CD8-positive, alpha-beta memory T cell (primary cell): ENCODE measurements around the gene GHRL. TPM values are rescaled to one million over a fixed set of nuclear protein-coding genes. Genes with fewer than 3 reads are reported as not detected.

Source experiments
- CTCF ChIA-PET: fragments of 350-600 bp; sonication (Branson Sonifier 250); formaldehyde crosslinking; loops from one replicate; lab custom pipeline; 2021; ENCODE audit warnings: antibody characterized with exemption; lab: Charles Lee
- POLR2A ChIA-PET: fragments of 350-600 bp; sonication (Branson Sonifier 250); formaldehyde crosslinking; loops from one replicate; lab custom pipeline; 2021; ENCODE audit warnings: antibody characterized with exemption; lab: Charles Lee
- DNase-seq, 5 donors: peaks; one replicate each; pipeline versions ENCODE4 v3.0.0 to v3.0.0-alpha.2; 2020 to 2022; ENCODE audit warnings: mixed read lengths in 1 of 5
- H3K27ac ChIP-seq: one replicate; pipeline ENCODE4 v1.7.0; 2013; ENCODE audit warnings: low read depth, mild to moderate bottlenecking, low read length, moderate library complexity
- H3K27me3 ChIP-seq: 2 replicates; pipeline ENCODE4 v1.7.0; 2013; ENCODE audit warnings: low read length, mild to moderate bottlenecking; ENCODE audit not compliant: insufficient read depth, poor library complexity, severe bottlenecking
- H3K36me3 ChIP-seq: 2 replicates; pipeline ENCODE4 v1.7.0; 2013; ENCODE audit warnings: mild to moderate bottlenecking, low read length, moderate library complexity; ENCODE audit not compliant: insufficient read depth
- H3K4me1 ChIP-seq: 2 replicates; pipeline ENCODE4 v1.7.0; 2013; ENCODE audit warnings: mild to moderate bottlenecking, low read length, moderate library complexity; ENCODE audit not compliant: insufficient read depth
- H3K4me3 ChIP-seq: 2 replicates; pipeline ENCODE4 v1.7.0; 2013; ENCODE audit warnings: mild to moderate bottlenecking, low read length
- H3K9me3 ChIP-seq: 2 replicates; pipeline ENCODE4 v1.7.0; 2013; ENCODE audit warnings: mild to moderate bottlenecking, low read length
- H3K27ac Mint-ChIP-seq, 8 donors: one replicate each; pipeline ENCODE4 v1.8.0; 2020 to 2021; ENCODE audit warnings: mixed read lengths in 8 of 8, mild to moderate bottlenecking in 6 of 8, inconsistent platforms in 3 of 8, moderate library complexity in 3 of 8
- H3K27me3 Mint-ChIP-seq, 2 donors: one replicate each; pipeline ENCODE4 v1.8.0; 2020 to 2021; ENCODE audit warnings: mixed read lengths in 2 of 2, mild to moderate bottlenecking in 1 of 2, moderate library complexity in 1 of 2
- H3K36me3 Mint-ChIP-seq, 3 donors: one replicate each; pipeline ENCODE4 v1.8.0; 2020 to 2021; ENCODE audit warnings: mixed read lengths in 3 of 3, inconsistent platforms in 1 of 3, mild to moderate bottlenecking in 1 of 3
- H3K4me1 Mint-ChIP-seq, 3 donors: one replicate each; pipeline ENCODE4 v1.8.0; 2020 to 2021; ENCODE audit warnings: mixed read lengths in 3 of 3, inconsistent platforms in 1 of 3, mild to moderate bottlenecking in 1 of 3
- H3K4me3 Mint-ChIP-seq, 7 donors: one replicate each; pipeline ENCODE4 v1.8.0; 2020 to 2021; ENCODE audit warnings: mixed read lengths in 7 of 7, mild to moderate bottlenecking in 6 of 7, moderate library complexity in 4 of 7, inconsistent platforms in 2 of 7
- H3K9me3 Mint-ChIP-seq, 5 donors: one replicate each; pipeline ENCODE4 v1.8.0; 2020 to 2022; ENCODE audit warnings: mixed read lengths in 5 of 5, mild to moderate bottlenecking in 3 of 5, moderate library complexity in 2 of 5, inconsistent platforms in 1 of 5
- polyA plus RNA-seq: library from polyadenylated mRNA; unstranded; fragments of 300-500 nt; fragmentation: Illumina TruSeq; gene quantifications from one replicate; pipeline ENCODE4 v1.2.3, GENCODE V29; 2021
- total RNA-seq, 2 experiments: library from RNA; stranded (reverse); gene quantifications; one replicate each; pipeline ENCODE4 v1.2.3, GENCODE V29; 2021

GHRL gene
- total and polyA plus RNA-seq, 3 experiments from 2014 or later = 0.16 to 0.69 TPM; not detected in 1

DNA sequence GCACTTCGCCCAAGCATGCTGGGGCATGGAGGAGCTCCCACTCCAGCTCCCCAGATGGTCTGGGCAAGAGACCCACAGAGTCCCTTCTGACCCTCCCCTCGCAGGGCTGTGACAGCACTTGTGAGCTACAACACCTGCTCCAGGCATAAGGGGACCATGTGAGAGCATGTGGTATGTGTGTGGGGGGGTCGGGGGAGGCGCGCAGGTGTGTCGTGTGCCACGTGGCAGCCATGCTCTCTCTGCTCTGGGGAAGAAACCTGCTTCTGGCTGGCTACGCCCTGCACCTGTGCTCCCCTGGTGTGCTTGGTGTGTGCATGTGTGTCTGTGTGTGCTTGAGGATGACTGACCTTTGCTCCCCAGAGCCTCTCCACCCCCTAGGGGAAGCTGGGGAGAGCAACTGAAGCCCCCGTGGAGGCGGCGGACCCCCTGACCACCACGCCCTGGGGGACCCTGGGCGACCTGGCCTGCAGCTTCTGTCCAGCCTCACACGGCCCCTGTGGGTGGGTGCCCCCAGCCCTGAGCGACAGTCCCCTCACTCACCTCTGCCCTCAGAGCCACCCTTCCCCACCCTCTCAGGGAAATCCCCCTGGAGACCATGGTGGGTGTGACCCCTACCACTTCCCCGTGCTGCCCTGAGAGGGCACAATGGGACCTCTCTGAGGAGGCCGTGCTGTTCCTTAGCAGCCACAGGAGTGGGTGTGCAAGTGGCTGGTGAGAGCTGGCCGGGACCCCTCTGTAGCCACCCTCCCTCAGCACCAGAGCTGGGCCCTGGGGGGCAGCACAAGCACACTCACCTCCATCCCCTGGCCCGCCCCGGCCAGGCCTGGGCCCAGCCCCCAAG is 44.8 kb upstream of the GHRL start:
- no peak for DNase-seq
- no peaks in the 10 kb centered on the region for H3K36me3 ChIP-seq
- ChIA-PET POLR2A (no interaction called here), CTCF (interaction anchor here (0.6 to 1.0 kb wide), 2 partner anchors 10 to 403 kb away, joined by 3 read pairs; no protein-coding TSS in a partner anchor)
- H3K27ac ChIP-seq = no peak overlapping the region
- Mint-ChIP-seq H3K4me3 (no peak overlapping the region), H3K27ac (no peak overlapping the region), H3K4me1 (peaks cover 0 to 5% (median 4%) of the 10 kb centered on the region in 3 donors), H3K36me3 (no peaks in the 10 kb centered on the region), H3K27me3 (peaks cover 0 to 10% of the 10 kb centered on the region in 2 donors), H3K9me3 (no peaks in the 10 kb centered on the region)
- H3K4me1 ChIP-seq = no peaks in the 10 kb centered on the region
- H3K27me3 ChIP-seq = no peaks in the 10 kb centered on the region
- H3K9me3 ChIP-seq = no peaks in the 10 kb centered on the region
- no peak overlapping the region for H3K4me3 ChIP-seq

DNA sequence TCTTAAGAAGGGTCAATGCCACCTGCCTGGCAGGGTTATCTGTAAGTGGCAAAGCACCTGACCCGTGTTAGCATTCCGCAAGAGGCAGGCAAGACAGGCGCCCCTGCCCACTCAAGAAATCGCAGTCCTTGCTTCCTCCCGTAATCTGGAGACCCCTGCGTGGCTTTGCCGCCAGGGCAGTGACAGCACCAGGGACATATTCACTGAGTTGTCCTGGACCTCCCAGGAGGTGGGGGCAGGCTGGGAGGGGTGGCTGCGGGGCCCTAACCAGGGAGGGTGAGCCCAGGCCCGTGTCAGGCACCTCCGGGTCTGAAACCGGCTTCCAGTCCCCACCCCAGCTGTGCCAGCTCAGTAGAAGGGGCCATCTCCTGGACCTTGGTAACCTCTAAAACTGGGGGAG is 44.0 kb upstream of the GHRL start:
- no peaks in the 10 kb centered on the region for H3K9me3 Mint-ChIP-seq
- DNase-seq = no peak
- H3K4me3 Mint-ChIP-seq = no peak overlapping the region
- no peaks in the 10 kb centered on the region for H3K4me1 ChIP-seq
- no peaks in the 10 kb centered on the region for H3K27me3 ChIP-seq
- no peaks in the 10 kb centered on the region for H3K9me3 ChIP-seq
- no peaks in the 10 kb centered on the region for H3K36me3 Mint-ChIP-seq
- ChIA-PET CTCF (no interaction called here), POLR2A (no interaction called here)
- no peak overlapping the region for H3K27ac ChIP-seq
- H3K4me1 Mint-ChIP-seq = peaks cover 0 to 5% (median 4%) of the 10 kb centered on the region in 3 donors
- no peak overlapping the region for H3K4me3 ChIP-seq
- H3K27ac Mint-ChIP-seq = no peak overlapping the region
- peaks cover 0 to 10% of the 10 kb centered on the region in 2 donors for H3K27me3 Mint-ChIP-seq
- H3K36me3 ChIP-seq = no peaks in the 10 kb centered on the region

DNA sequence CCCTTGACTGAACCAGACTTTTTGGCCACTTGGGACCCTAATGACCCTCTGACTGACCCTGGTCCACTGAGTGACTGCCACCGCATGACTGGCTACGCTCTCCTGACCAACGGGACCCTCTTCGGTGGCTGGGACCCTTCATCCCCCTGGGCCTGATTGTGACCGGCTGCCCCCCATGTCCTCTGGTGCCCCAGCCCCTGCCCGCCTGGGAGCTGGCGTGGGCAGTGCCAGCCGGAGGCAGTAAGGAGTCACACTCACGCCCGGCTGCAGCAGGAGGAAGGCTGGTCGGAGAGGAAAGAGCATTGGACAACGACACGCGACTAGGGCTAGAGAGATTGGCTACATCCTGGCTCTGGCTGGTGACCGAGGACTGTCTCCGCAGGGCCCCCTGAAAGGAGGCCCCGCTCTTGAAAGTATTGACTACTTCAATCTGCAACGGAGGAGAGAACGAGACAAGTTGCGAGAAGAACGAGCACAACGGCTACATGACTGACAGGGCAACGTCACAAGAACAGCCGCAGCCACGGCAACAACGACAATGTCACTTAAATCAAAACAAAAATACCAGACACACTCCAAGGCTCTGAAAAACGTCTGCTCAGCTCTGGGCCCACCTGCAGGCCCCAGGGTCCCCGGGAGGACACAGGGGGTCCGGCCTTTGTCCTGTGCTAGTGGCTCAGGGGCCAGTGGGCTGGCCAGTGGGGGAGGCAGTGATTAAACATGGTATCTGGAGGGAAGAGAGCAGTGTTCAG is 43.3 kb upstream of the GHRL start:
- Mint-ChIP-seq H3K36me3 (no peaks in the 10 kb centered on the region), H3K4me1 (peaks cover 0 to 5% (median 4%) of the 10 kb centered on the region in 3 donors), H3K27ac (no peak overlapping the region), H3K27me3 (peaks cover 3 to 10% of the 10 kb centered on the region in 2 donors), H3K9me3 (no peaks in the 10 kb centered on the region), H3K4me3 (no peak overlapping the region)
- H3K4me3 ChIP-seq = no peak overlapping the region
- H3K4me1 ChIP-seq = no peaks in the 10 kb centered on the region
- H3K27ac ChIP-seq = no peak overlapping the region
- no peaks in the 10 kb centered on the region for H3K36me3 ChIP-seq
- POLR2A ChIA-PET = no interaction called here
- no peaks in the 10 kb centered on the region for H3K27me3 ChIP-seq
- CTCF ChIA-PET = interaction anchor here (0.8 kb wide), 1 partner anchor 65 kb away, joined by 3 read pairs; no protein-coding TSS in a partner anchor
- H3K9me3 ChIP-seq = no peaks in the 10 kb centered on the region
- no peak for DNase-seq

DNA sequence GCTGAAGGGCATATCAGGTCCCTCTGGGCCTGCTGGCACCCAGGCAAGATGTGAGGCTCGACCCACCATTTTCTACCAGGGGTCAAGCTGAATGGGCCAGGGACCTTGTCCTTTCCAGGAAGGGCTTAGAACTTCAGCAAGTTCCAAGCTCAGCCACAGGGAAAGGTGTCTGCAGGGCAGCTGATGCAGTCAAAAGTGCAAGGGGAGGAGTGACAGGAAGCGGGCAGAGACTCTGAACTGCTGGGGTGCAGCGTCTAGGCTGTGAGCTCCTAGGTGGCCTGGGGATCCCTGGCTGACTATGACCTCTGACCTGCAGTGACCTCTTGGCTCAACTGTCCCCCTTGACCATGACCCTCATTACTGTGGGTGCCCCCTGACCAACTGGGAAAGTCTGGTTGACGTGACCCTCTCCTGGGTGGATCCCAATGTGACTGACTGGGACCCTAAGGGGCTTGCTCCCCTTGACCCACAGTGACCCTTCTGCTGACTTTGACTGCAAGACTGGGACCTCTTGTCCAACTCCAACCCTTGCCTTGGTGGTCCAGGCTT is 42.5 kb upstream of the GHRL start:
- no peaks in the 10 kb centered on the region for H3K36me3 ChIP-seq
- no peak overlapping the region for H3K27ac ChIP-seq
- DNase-seq = no peak
- H3K4me1 ChIP-seq = no peaks in the 10 kb centered on the region
- H3K9me3 ChIP-seq = no peaks in the 10 kb centered on the region
- no peak overlapping the region for H3K27ac Mint-ChIP-seq
- H3K27me3 Mint-ChIP-seq = peaks cover 3 to 10% of the 10 kb centered on the region in 2 donors
- no peak overlapping the region for H3K4me3 ChIP-seq
- POLR2A ChIA-PET = no interaction called here
- CTCF ChIA-PET = interaction anchor here (1.3 kb wide), 1 partner anchor 14 kb away, joined by 3 read pairs; the partner anchor contains the start of gene SEC13
- no peaks in the 10 kb centered on the region for H3K27me3 ChIP-seq
- H3K9me3 Mint-ChIP-seq = no peaks in the 10 kb centered on the region
- no peaks in the 10 kb centered on the region for H3K36me3 Mint-ChIP-seq
- H3K4me3 Mint-ChIP-seq = no peak overlapping the region
- peaks cover 0 to 5% (median 4%) of the 10 kb centered on the region in 3 donors for H3K4me1 Mint-ChIP-seq

DNA sequence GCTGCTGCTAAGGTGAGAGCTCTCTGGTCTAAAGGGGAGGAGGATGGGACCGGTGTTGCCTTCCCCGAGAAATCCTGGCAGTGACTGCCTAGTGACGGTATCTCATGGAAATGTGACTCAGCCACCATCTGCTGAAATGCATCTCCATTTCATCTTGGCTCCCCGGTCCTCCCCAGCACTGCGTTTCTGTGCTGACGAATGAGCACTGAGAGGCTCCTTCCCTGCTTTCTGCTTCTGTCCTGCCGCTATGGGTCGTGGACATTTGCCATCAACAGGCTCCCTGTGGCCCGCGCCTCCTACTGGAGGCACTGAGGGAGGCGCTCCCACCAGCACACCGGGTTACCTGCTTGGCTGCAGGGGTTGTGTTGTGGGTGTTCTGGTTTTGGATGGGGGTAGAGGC is 41.7 kb upstream of the GHRL start:
- Histone ChIP-seq H3K9me3 (no peaks in the 10 kb centered on the region), H3K4me1 (no peaks in the 10 kb centered on the region), H3K27ac (no peak overlapping the region), H3K36me3 (no peaks in the 10 kb centered on the region), H3K27me3 (no peaks in the 10 kb centered on the region), H3K4me3 (no peak overlapping the region)
- POLR2A ChIA-PET = no interaction called here
- peaks cover 0 to under 1% (median 0%) of the 10 kb centered on the region in 3 donors for H3K36me3 Mint-ChIP-seq
- H3K4me1 Mint-ChIP-seq = peaks cover 0 to 5% (median 4%) of the 10 kb centered on the region in 3 donors
- no peak overlapping the region for H3K27ac Mint-ChIP-seq
- no peaks in the 10 kb centered on the region for H3K9me3 Mint-ChIP-seq
- CTCF ChIA-PET = interaction anchor here (1.0 to 1.3 kb wide), 2 partner anchors 13 to 406 kb away, joined by 3 read pairs; partner anchors contain the start of gene SEC13
- peaks cover 9 to 15% of the 10 kb centered on the region in 2 donors for H3K27me3 Mint-ChIP-seq
- DNase-seq = no peak
- no peak overlapping the region for H3K4me3 Mint-ChIP-seq

DNA sequence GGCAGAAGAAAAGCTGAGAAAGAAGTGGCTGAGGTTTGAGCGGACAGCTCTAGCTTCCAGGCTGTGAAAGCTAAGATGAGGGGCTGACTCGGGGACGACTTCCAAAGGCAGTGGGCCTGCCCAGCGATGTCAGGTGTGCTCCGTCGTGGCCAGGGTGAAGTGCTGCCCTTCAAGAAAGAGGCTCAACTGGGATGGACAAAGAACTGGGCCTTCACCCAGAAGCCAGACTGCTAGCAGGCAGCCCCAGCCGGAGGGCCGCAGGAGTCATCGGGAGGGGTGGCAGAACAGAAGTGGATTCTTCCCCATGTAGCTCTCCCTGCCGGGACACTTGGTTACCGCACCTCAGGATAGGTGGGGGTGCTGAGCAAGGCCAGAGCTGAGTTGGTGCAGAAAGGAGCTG is 41.3 kb upstream of the GHRL start:
- H3K4me3 Mint-ChIP-seq = no peak overlapping the region
- POLR2A ChIA-PET = no interaction called here
- DNase-seq = no peak
- H3K36me3 ChIP-seq = no peaks in the 10 kb centered on the region
- no peaks in the 10 kb centered on the region for H3K9me3 Mint-ChIP-seq
- CTCF ChIA-PET = interaction anchor here (1.0 to 1.3 kb wide), 2 partner anchors 13 to 406 kb away, joined by 3 read pairs; partner anchors contain the start of gene SEC13
- H3K4me3 ChIP-seq = no peak overlapping the region
- peaks cover 13 to 17% of the 10 kb centered on the region in 2 donors for H3K27me3 Mint-ChIP-seq
- H3K27ac ChIP-seq = no peak overlapping the region
- H3K4me1 Mint-ChIP-seq = peaks cover 0 to 5% (median 4%) of the 10 kb centered on the region in 3 donors
- no peaks in the 10 kb centered on the region for H3K9me3 ChIP-seq
- peak overlapping the region in 1 of 8 donors; percentile 38 for H3K27ac Mint-ChIP-seq
- no peaks in the 10 kb centered on the region for H3K4me1 ChIP-seq
- no peaks in the 10 kb centered on the region for H3K27me3 ChIP-seq
- peaks cover 0 to 5% (median 0%) of the 10 kb centered on the region in 3 donors for H3K36me3 Mint-ChIP-seq

DNA sequence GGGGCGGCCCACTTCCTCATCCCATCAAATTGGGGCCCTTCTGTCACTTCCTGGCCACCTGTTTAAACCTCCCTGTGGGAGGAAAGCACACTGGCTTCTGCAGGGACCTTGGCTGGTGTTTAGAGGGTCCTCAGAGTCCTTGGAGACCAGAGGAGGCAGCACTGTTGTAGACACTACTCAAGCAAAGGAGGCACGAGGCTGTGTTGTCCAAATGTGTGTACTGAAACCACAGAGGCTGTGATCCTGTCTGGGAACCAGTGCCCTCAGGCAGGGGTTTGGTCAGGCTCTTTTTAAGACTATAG is 40.6 kb upstream of the GHRL start:
- Histone ChIP-seq H3K36me3 (no peaks in the 10 kb centered on the region), H3K27ac (no peak overlapping the region), H3K4me1 (no peaks in the 10 kb centered on the region), H3K27me3 (no peaks in the 10 kb centered on the region), H3K4me3 (no peak overlapping the region), H3K9me3 (no peaks in the 10 kb centered on the region)
- H3K9me3 Mint-ChIP-seq = no peaks in the 10 kb centered on the region
- POLR2A ChIA-PET = no interaction called here
- CTCF ChIA-PET = no interaction called here
- peaks cover 20 to 21% of the 10 kb centered on the region in 2 donors for H3K27me3 Mint-ChIP-seq
- DNase-seq = no peak
- H3K27ac Mint-ChIP-seq = no peak overlapping the region
- H3K36me3 Mint-ChIP-seq = peaks cover 0 to 5% (median 0%) of the 10 kb centered on the region in 3 donors
- H3K4me1 Mint-ChIP-seq = peaks cover 0 to 5% (median 4%) of the 10 kb centered on the region in 3 donors
- H3K4me3 Mint-ChIP-seq = no peak overlapping the region
